Activated CD4-positive, alpha-beta T cell treated with anti-CD3 and anti-CD28 coated beads, Interleukin-2, amount 10 ng/mL, durations not matched to agents 24 days and 14 days (primary cell): Measurements from ENCODE around the gene CD300LB. TPM values are rescaled to one million over a fixed set of nuclear protein-coding genes. Genes with fewer than 3 reads are reported as not detected.
"Not testable (repeated sequence)": the region's sequence is repeated elsewhere in the genome, so short reads cannot be mapped to it uniquely, and the experiment has no call there.

Experiments
- DNase-seq: peaks from one replicate; pipeline ENCODE4 v3.0.0; 2022
- H3K27ac Mint-ChIP-seq: one replicate; pipeline ENCODE4 v1.8.0; 2022; ENCODE audit warnings: mild to moderate bottlenecking, mixed read lengths
- H3K27me3 Mint-ChIP-seq: one replicate; pipeline ENCODE4 v1.8.0; 2022; ENCODE audit warnings: mixed read lengths
- H3K36me3 Mint-ChIP-seq: one replicate; pipeline ENCODE4 v1.8.0; 2022; ENCODE audit warnings: low read depth, mild to moderate bottlenecking, mixed read lengths
- H3K4me1 Mint-ChIP-seq: one replicate; pipeline ENCODE4 v1.8.0; 2021; ENCODE audit warnings: mixed read lengths
- H3K4me3 Mint-ChIP-seq: one replicate; pipeline ENCODE4 v1.8.0; 2022; ENCODE audit warnings: mild to moderate bottlenecking, moderate library complexity, mixed read lengths
- H3K9me3 Mint-ChIP-seq: one replicate; pipeline ENCODE4 v1.8.0; 2021; ENCODE audit warnings: mixed read lengths
- intact Hi-C: fragments of 100-400 bp; cut with micrococcal nuclease; formaldehyde crosslinking; loops from one replicate; pipeline ENCODE4 v1.15.1; 2023
- total RNA-seq: library from RNA; stranded (reverse); gene quantifications from 2 replicates; pipeline ENCODE4 v1.2.3, GENCODE V29; 2022

The CD300LB gene
- total RNA-seq, 1 donor from 2014 or later: not detected

DNA sequence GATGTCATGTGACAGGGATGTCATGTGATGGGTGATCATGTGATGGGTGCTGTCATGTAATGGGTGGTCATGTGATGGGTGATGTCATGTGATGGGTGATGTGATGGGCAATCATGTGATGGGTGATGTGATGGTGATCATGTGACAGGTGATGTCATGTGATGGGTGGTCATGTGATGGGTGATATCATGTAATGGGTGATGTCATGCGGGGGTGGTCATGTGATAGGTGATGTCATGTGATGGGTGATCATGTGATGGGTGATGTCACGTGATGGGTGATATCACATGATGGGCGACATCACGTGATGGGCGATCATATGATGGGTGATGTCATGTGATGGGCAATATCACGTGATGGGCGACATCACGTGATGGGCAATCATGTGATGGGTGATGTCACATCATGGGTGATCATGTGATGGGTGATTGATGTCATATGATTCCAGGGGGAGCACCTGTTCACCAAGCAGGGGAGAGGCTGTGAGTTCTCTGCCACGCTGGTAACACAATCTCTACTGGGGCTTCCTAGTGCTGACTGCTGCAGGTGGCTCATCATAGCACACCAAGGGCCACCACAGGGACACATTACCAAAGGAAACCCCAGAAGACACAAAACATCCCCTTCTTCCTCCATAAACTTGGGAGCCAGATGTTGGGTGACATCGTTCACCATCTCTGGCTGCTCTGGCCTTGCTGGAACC lies 16.5 kb downstream of the CD300LB start:
- peaks cover 13% of the 10 kb centered on the region for H3K27me3 Mint-ChIP-seq
- peaks cover 14% of the 10 kb centered on the region for H3K36me3 Mint-ChIP-seq
- peaks cover 22% of the 10 kb centered on the region for H3K9me3 Mint-ChIP-seq
- DNase-seq: no peak
- H3K27ac Mint-ChIP-seq: peak overlapping the region; percentile 94
- peaks cover 27% of the 10 kb centered on the region for H3K4me1 Mint-ChIP-seq
- H3K4me3 Mint-ChIP-seq: peak overlapping the region; percentile 34
- intact Hi-C loops: loop anchor here (10.0 kb wide), 1 partner anchor 230 kb away; no protein-coding TSS in a partner anchor

DNA sequence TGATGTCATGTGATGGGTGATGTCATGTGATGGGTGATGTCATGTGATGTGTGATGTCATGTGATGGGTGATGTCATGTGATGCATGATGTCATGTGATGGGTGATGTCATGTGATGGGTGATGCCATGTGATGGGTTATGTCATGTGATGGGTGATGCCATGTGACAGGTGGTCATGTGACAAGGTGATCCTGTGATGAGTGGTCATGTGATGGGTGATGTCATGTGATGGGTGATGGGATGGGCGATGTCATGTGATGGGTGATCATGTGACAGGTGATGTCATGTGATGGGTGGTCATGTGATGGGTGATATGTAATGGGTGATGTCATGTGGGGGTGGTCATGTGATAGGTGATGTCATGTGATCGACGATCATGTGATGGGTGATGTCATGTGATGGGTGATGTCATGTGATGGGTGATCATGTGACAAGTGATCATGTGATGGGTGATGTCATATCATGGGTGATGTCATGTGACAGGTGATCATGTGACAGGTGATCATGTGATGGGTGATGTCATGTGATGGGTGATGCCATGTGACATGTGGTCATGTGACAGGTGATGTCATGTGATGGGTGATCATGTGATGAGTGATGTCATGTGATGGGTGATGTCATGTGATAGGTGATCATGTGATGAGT lies 17.2 kb downstream of the CD300LB start:
- Mint-ChIP-seq H3K4me1 (peaks cover 27% of the 10 kb centered on the region), H3K4me3 (peak overlapping the region; percentile 34), H3K36me3 (peaks cover 14% of the 10 kb centered on the region), H3K27ac (peak overlapping the region; percentile 94), H3K9me3 (peaks cover 19% of the 10 kb centered on the region), H3K27me3 (peaks cover 14% of the 10 kb centered on the region)
- intact Hi-C loops: loop anchor here (2.0 to 10.0 kb wide), 2 partner anchors 47 to 229 kb away; partner anchors contain the start of gene CD300A
- peak; percentile 90 for DNase-seq

DNA sequence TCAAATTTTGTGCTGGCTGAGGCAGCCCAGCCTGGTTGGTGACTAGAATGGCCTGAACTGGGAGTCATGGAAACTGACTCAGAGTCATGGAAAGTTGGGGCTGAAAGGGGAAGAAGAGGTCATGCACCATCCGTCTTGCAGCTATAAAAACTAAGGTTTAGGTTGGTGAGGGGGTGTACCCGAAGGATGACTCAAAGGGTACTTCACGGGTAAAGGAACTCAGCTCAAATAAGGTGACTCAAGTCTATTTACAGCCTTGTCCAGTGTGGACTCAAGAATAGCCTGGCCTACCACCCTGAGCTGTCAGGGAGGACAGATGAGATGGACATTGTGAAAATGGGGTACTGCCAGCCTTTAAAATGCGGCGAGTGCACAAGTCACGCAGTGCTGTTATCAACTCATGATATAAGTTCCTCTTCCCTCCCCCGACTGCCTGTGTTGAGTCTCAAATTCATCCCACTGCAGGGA lies 18.6 kb downstream of the CD300LB start:
- DNase-seq: peak; percentile 66
- Mint-ChIP-seq H3K9me3 (peaks cover 13% of the 10 kb centered on the region), H3K4me1 (peaks cover 30% of the 10 kb centered on the region), H3K36me3 (peaks cover 14% of the 10 kb centered on the region), H3K4me3 (peak overlapping the region; percentile 58), H3K27me3 (peaks cover 19% of the 10 kb centered on the region), H3K27ac (peak overlapping the region; percentile 91)
- intact Hi-C loops: loop anchor here (2.0 to 10.0 kb wide), 2 partner anchors 46 to 228 kb away; partner anchors contain the start of gene CD300A

DNA sequence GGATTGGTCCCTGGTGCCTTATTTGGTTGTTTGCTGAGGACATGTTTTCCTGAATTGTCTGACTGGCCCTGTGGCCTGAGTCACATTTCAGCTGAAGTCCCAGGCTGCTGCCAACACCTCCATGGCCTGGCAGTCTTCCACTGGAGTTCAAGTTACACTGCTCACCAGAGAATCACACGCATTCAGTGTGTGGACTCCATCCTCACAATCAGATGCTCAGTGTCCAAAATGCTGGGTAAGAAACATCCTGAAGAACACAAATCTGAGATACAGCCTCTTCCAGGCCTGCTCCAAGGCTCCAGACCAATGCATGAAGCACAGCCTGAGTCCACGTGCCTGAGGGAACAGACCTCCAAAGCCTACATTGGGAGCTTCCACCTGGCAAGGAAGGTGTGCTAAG lies 19.2 kb downstream of the CD300LB start:
- intact Hi-C loops: loop anchor here (2.0 to 10.0 kb wide), 2 partner anchors 45 to 227 kb away; partner anchors contain the start of gene CD300A
- H3K27me3 Mint-ChIP-seq: peaks cover 19% of the 10 kb centered on the region
- peak overlapping the region; percentile 58 for H3K4me3 Mint-ChIP-seq
- peaks cover 12% of the 10 kb centered on the region for H3K9me3 Mint-ChIP-seq
- H3K4me1 Mint-ChIP-seq: peaks cover 30% of the 10 kb centered on the region
- peak overlapping the region; percentile 91 for H3K27ac Mint-ChIP-seq
- no peak for DNase-seq
- peaks cover 14% of the 10 kb centered on the region for H3K36me3 Mint-ChIP-seq

DNA sequence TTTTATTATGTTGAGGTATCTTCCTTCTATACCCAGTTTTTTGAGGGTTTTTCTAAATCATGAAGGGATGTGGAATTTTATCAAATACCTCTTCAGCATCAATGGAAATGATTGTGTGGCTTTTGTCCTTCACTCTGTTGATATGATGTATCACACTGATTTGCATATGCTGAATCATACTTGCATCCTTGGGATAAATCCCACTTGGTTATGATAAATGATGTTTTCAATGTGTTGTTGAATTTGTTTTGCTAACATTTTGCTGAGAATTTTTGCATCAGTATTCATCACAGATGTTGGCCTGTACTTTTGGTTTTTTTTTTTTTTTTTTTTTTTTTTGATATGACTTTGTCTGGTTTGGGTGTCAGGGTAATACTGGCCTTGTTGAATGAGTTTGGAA lies 23.1 kb downstream of the CD300LB start:
- Mint-ChIP-seq H3K9me3 (no peaks in the 10 kb centered on the region), H3K4me3 (no peak overlapping the region), H3K4me1 (peaks cover 18% of the 10 kb centered on the region), H3K36me3 (peaks cover 3% of the 10 kb centered on the region), H3K27me3 (peaks cover 10% of the 10 kb centered on the region), H3K27ac (no peak overlapping the region)
- intact Hi-C loops: no loop called here
- DNase-seq: no peak

DNA sequence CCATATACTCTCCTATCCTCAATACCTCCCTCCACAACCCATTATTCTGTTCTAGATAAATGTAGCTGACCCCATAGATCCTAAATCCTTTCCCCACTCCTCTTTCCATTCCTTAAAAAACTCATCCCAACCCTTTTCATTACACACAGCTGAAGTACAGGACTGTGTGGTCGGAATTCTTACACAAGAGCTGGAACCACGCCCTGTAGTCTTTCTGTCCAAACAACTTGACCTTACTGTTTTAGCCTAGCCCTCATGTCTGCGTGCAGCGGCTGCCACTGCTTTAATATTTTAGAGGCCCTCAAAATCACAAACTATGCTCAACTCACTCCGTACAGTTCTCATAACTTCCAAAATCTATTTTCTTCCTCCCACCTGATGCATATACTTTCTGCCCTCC lies 27.3 kb downstream of the CD300LB start:
- H3K27me3 Mint-ChIP-seq, H3K4me3 Mint-ChIP-seq, DNase-seq, H3K4me1 Mint-ChIP-seq, intact Hi-C loops, H3K9me3 Mint-ChIP-seq, H3K27ac Mint-ChIP-seq, H3K36me3 Mint-ChIP-seq: not testable (repeated sequence)

DNA sequence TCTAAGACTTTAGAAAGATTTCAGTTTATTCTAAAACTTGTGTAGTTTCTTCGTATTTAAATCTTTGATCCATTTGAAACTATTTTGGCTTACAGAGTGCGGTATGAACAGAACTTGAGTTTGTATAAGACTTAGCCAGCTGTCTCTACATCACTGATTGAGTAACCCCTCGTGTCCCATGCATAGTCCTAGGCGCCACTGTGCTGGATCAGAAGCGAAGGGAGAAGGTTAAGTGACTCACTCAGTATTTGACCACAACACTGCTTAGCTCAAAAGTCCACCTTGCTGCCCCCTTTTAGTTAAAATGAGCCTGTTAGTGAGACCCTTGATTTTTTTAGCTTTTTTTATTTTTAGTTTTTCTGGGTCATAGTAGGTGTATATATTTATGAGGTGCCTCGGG lies 28.4 kb downstream of the CD300LB start:
- DNase-seq: no peak
- Mint-ChIP-seq H3K9me3 (no peaks in the 10 kb centered on the region), H3K4me3 (no peak overlapping the region), H3K36me3 (no peaks in the 10 kb centered on the region), H3K27me3 (peaks cover under 1% of the 10 kb centered on the region), H3K27ac (no peak overlapping the region), H3K4me1 (peaks cover under 1% of the 10 kb centered on the region)
- intact Hi-C loops: no loop called here

DNA sequence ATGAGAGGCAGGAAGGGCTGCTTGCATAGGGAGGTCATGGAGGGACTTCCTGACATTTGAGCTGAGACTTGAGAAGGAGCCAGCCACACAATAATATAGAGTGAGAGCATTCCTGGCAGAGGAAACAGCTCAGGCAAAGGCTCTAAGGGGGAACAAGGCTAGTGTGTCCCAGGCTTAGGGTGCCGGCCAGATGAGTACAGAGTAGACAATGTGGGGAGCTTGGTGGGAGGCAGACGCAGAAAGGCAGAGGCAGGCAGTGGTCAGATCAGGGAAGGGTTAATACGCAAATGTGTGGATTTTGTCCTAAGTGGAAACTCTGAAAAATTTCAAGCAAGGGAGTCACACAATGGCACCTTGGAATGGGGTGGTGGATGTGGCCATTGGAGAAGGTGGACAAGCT lies 31.3 kb downstream of the CD300LB start:
- H3K27me3 Mint-ChIP-seq: peaks cover 5% of the 10 kb centered on the region
- H3K4me3 Mint-ChIP-seq: no peak overlapping the region

DNA sequence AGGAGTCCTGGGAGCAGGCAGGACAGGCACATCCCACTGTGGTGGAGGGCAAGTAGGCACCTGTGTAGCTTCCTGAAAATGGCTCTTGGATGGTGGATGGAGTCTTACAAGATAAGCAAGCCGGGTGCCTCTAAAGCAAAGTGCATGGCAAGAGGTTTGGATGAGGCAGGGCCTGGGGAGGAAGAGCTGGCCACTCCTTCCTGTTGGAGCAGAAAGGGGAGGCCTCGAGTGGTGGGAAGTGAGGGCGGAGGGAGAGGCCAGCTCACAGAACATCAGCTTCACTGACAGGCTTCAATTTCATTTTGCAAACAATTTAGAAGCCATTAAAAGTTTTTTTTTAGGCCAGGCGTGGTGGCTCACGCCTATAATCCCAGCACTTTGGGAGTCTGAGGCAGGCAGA lies 33.8 kb downstream of the CD300LB start:
- H3K27ac Mint-ChIP-seq: no peak overlapping the region
- no peak overlapping the region for H3K4me3 Mint-ChIP-seq
- intact Hi-C loops: loop anchor here (10.0 kb wide), 1 partner anchor 63 kb away; the partner anchor contains the start of gene GPRC5C
- H3K27me3 Mint-ChIP-seq: peaks cover 5% of the 10 kb centered on the region
- peaks cover 5% of the 10 kb centered on the region for H3K4me1 Mint-ChIP-seq
- H3K9me3 Mint-ChIP-seq: no peaks in the 10 kb centered on the region
- no peak for DNase-seq
- no peaks in the 10 kb centered on the region for H3K36me3 Mint-ChIP-seq

More for the DNA sequence above, 31.3 kb downstream of the CD300LB start:
- Mint-ChIP-seq H3K36me3 (no peaks in the 10 kb centered on the region), H3K4me1 (peaks cover 2% of the 10 kb centered on the region), H3K9me3 (no peaks in the 10 kb centered on the region), H3K27ac (no peak overlapping the region)
- intact Hi-C loops: loop anchor here (10.0 kb wide), 1 partner anchor 65 kb away; the partner anchor contains the start of gene GPRC5C
- no peak for DNase-seq

DNA sequence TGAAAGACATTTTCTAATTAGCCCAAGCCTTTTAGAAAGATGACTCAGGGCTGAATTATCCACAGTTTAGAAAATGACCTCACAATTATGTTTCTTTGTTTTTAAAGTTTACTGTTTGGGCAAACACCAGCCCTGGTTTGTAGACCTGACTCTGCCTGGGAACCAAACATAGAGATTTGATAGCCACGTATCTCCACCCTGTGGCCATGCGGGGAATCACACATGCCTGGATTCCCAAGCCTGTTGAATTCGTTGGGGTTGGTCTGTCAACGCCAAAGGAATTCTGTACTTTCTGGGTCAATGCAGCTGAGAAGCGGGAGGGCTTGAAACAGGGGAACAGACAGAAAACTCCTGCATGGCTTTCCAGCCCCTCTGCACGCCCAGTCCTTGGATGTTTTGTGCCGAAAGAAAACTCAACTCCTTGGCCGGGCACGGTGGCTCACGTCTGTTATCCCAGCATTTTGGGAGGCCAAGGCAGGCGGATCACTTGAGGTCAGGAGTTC lies 37.9 kb downstream of the CD300LB start:
- H3K27me3 Mint-ChIP-seq: peaks cover 5% of the 10 kb centered on the region
- H3K9me3 Mint-ChIP-seq: peaks cover 3% of the 10 kb centered on the region
- H3K4me3 Mint-ChIP-seq: no peak overlapping the region
- H3K27ac Mint-ChIP-seq: no peak overlapping the region
- peaks cover 12% of the 10 kb centered on the region for H3K36me3 Mint-ChIP-seq
- peaks cover 13% of the 10 kb centered on the region for H3K4me1 Mint-ChIP-seq
- intact Hi-C loops: loop anchor here (1.0 to 10.0 kb wide), 3 partner anchors 36 to 114 kb away; partner anchors contain the start of gene GPRC5C
- DNase-seq: peak; percentile 91

DNA sequence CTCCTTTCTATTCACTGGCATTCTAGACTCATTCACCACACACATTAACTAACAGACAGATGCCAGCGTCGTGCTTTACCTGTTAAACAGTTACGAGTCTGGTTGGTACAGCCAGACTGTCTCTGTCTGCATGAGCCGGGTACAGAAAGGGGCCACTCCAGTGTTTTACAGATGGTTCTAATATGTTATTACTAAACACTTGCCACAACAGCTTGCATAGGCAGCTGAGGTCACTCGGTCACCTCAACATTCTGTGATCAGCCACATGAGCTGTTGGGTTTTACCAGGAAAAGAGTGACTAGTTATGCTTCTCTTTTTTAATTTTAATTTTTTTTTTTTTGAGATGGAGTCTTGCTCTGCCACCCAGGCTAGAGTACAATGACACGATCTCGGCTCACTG lies 39.6 kb downstream of the CD300LB start:
- Mint-ChIP-seq H3K4me1 (peaks cover 11% of the 10 kb centered on the region), H3K36me3 (peaks cover 23% of the 10 kb centered on the region), H3K27me3 (no peaks in the 10 kb centered on the region), H3K9me3 (peaks cover 10% of the 10 kb centered on the region), H3K27ac (no peak overlapping the region), H3K4me3 (no peak overlapping the region)
- intact Hi-C loops: loop anchor here (10.0 kb wide), 1 partner anchor 57 kb away; the partner anchor contains the start of gene GPRC5C
- DNase-seq: no peak

DNA sequence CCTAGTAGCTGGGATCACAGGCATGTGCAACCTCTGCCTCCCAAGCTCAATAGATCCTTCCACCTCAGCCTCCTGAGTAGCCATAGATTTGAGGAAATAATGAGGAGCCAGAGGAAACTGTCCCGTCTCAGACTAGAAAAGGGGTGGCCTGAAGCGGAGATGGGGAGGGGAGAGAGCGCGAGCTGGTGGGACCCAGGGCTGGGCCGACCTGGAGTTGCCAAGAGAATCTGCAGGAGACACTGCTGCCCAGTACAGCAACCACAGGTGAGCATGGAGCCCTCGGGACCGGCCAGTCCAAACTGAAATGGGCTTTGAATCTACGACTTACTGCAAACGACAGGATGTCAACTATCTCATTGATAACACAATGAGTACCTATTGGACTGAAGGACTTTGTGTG lies 40.6 kb downstream of the CD300LB start:
- Mint-ChIP-seq H3K27me3 (no peaks in the 10 kb centered on the region), H3K4me1 (peaks cover 11% of the 10 kb centered on the region), H3K36me3 (peaks cover 25% of the 10 kb centered on the region), H3K27ac (no peak overlapping the region), H3K4me3 (no peak overlapping the region), H3K9me3 (peaks cover 10% of the 10 kb centered on the region)
- no peak for DNase-seq
- intact Hi-C loops: loop anchor here (10.0 kb wide), 1 partner anchor 56 kb away; the partner anchor contains the start of gene GPRC5C

DNA sequence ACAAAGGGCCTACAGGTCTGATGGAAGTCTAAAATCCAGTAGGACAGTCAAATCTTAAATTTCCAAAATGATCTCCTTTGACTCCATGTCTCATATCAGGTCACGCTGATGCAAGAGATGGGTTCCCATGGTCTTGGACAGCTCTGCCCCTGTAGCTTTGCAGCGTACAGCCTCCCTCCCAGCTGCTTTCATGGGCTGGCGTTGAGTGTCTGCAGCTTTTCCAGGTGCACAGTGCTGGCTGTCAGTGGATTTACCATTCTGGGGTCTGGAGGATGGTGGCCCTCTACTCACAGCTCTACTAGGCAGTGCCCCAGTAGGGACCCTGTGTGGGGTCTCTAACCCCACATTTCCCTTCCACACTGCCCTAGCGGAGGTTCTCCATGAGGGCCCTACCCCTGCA lies 43.0 kb downstream of the CD300LB start:
- H3K27ac Mint-ChIP-seq, intact Hi-C loops, H3K4me3 Mint-ChIP-seq, H3K27me3 Mint-ChIP-seq, DNase-seq: not testable (repeated sequence)
- Mint-ChIP-seq H3K4me1 (peaks cover 12% of the 10 kb centered on the region), H3K36me3 (peaks cover 33% of the 10 kb centered on the region), H3K9me3 (peaks cover 10% of the 10 kb centered on the region)

DNA sequence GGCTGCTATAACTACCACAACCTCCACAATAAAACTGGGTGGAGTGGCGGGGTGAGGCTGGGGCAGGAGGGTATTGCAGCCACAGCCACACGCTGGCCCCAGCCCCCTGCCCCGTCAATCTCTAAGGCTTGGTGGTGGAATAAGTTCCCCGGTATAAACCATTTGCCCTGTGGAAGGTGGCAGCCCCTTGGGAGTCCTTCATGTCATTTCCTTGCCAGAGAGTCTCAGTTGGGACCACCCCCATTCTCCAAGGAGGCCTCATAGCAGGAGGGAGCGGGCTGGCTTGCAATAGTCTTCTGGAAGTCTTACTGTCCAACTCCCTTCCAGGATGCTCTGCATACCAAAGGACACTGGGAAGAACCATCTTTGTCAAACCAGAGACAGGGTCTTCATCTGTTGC lies 45.4 kb downstream of the CD300LB start:
- Mint-ChIP-seq H3K36me3 (peaks cover 51% of the 10 kb centered on the region), H3K27me3 (no peaks in the 10 kb centered on the region), H3K9me3 (peaks cover 10% of the 10 kb centered on the region), H3K27ac (no peak overlapping the region), H3K4me3 (no peak overlapping the region), H3K4me1 (peaks cover 18% of the 10 kb centered on the region)
- no peak for DNase-seq
- intact Hi-C loops: no loop called here
